Osteocyte (in vitro differentiated cells): Measurements from ENCODE around the gene ARPP21. TPM values are rescaled to one million over a fixed set of nuclear protein-coding genes. Genes with fewer than 3 reads are reported as not detected.

Experiments used
- DNase-seq: peaks from one replicate; pipeline ENCODE4 v3.0.0; 2021; ENCODE audit warnings: mixed read lengths; ENCODE audit not compliant: unreplicated experiment; ENCODE audit errors: extremely low spot score
- H3K27ac Mint-ChIP-seq: one replicate; pipeline ENCODE4 v1.8.0; 2021; ENCODE audit warnings: mild to moderate bottlenecking, mixed read lengths; ENCODE audit not compliant: unreplicated experiment
- H3K27me3 Mint-ChIP-seq: one replicate; pipeline ENCODE4 v1.8.0; 2021; ENCODE audit warnings: mixed read lengths; ENCODE audit not compliant: unreplicated experiment
- H3K36me3 Mint-ChIP-seq: one replicate; pipeline ENCODE4 v1.8.0; 2021; ENCODE audit warnings: mixed read lengths; ENCODE audit not compliant: unreplicated experiment
- H3K4me1 Mint-ChIP-seq: one replicate; pipeline ENCODE4 v1.8.0; 2021; ENCODE audit warnings: mixed read lengths; ENCODE audit not compliant: unreplicated experiment
- H3K4me3 Mint-ChIP-seq: one replicate; pipeline ENCODE4 v1.8.0; 2021; ENCODE audit warnings: mild to moderate bottlenecking, moderate library complexity, mixed read lengths; ENCODE audit not compliant: unreplicated experiment
- H3K9me3 Mint-ChIP-seq: one replicate; pipeline ENCODE4 v1.8.0; 2021; ENCODE audit warnings: mixed read lengths; ENCODE audit not compliant: unreplicated experiment
- CTCF ChIP-seq: fragments of 200-600 bp; sonication (generic); IDR thresholded peaks from 2 replicates; pipeline ENCODE4 v1.5.0; 2021; ENCODE audit warnings: antibody characterized with exemption, mild to moderate bottlenecking, moderate library complexity
- total RNA-seq: library from RNA; stranded (reverse); gene quantifications from 2 replicates; pipeline ENCODE4 v1.2.1, GENCODE V29; 2021

Gene ARPP21
- total RNA-seq, 1 donor from 2014 or later: 3.7 TPM

DNA sequence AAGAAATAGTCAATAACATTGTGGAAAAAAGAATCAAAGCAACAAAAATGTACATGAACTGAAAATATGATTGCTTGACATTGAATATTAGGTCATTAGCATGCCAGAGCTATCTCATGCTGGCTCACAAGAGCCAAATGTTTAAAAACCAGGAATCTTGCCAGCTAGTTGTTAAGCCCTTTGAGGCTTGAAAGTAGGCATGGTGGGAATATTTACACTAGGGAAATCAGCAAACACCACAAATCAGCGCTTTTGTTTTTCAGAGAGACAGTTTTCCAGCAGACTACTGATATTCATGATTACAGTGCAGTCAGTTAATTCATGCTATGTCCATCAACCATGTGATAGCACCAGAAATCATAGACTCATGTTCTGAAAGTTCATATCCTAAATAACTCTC, 144.8 kb downstream of the ARPP21 start:
- H3K27ac Mint-ChIP-seq: no peak overlapping the region
- no peak for TF ChIP-seq CTCF
- H3K36me3 Mint-ChIP-seq: no peaks in the 10 kb centered on the region
- no peak for DNase-seq
- H3K4me3 Mint-ChIP-seq: no peak overlapping the region
- H3K27me3 Mint-ChIP-seq: peaks cover 2% of the 10 kb centered on the region
- peaks cover 16% of the 10 kb centered on the region for H3K4me1 Mint-ChIP-seq
- no peaks in the 10 kb centered on the region for H3K9me3 Mint-ChIP-seq

GRCh38 chr3:35785234-35785888, 146.0 kb downstream of the ARPP21 start:
- no peaks in the 10 kb centered on the region for H3K36me3 Mint-ChIP-seq

GRCh38 chr3:35787936-35788335, 148.6 kb downstream of the ARPP21 start:
- no peaks in the 10 kb centered on the region for H3K9me3 Mint-ChIP-seq
- no peak overlapping the region for H3K27ac Mint-ChIP-seq
- peaks cover 7% of the 10 kb centered on the region for H3K4me1 Mint-ChIP-seq
- DNase-seq: no peak
- no peak overlapping the region for H3K4me3 Mint-ChIP-seq
- no peak for TF ChIP-seq CTCF
- no peaks in the 10 kb centered on the region for H3K36me3 Mint-ChIP-seq
- H3K27me3 Mint-ChIP-seq: no peaks in the 10 kb centered on the region

More at GRCh38 chr3:35785234-35785888, 146.0 kb downstream of the ARPP21 start:
- no peaks in the 10 kb centered on the region for H3K9me3 Mint-ChIP-seq
- no peak overlapping the region for H3K27ac Mint-ChIP-seq
- TF ChIP-seq CTCF: no peak
- H3K4me3 Mint-ChIP-seq: no peak overlapping the region
- no peak for DNase-seq
- H3K4me1 Mint-ChIP-seq: peaks cover 16% of the 10 kb centered on the region
- no peaks in the 10 kb centered on the region for H3K27me3 Mint-ChIP-seq

- TF ChIP-seq CTCF: no peak
- no peak overlapping the region for H3K4me3 Mint-ChIP-seq
- no peaks in the 10 kb centered on the region for H3K36me3 Mint-ChIP-seq
Observed at GRCh38 chr3:35789042-35789831, 149.9 kb downstream of the ARPP21 start.

DNA sequence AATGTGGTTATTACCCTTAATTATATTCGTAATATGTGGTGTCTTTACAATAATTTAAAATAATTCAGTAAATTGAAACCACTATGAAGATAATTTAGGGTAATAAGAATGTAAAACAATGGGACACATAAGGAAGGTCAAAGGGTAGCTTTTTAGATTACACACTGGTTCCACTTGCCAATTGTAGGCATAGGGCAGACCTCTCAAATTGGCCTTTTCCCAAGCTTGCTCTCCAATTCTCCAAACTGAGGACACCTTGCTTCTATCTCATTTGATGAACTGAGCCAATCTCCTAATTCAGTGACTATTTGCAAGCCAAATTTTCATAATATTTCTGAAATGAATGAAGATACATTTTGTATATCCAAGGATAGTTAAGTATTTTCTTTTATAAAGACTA, 151.4 kb downstream of the ARPP21 start:
- H3K4me1 Mint-ChIP-seq: peaks cover 23% of the 10 kb centered on the region
- no peak overlapping the region for H3K27ac Mint-ChIP-seq
- no peaks in the 10 kb centered on the region for H3K27me3 Mint-ChIP-seq
- DNase-seq: no peak
- no peak for TF ChIP-seq CTCF
- no peak overlapping the region for H3K4me3 Mint-ChIP-seq
- no peaks in the 10 kb centered on the region for H3K36me3 Mint-ChIP-seq
- H3K9me3 Mint-ChIP-seq: no peaks in the 10 kb centered on the region

More at GRCh38 chr3:35789042-35789831, 149.9 kb downstream of the ARPP21 start:
- Mint-ChIP-seq H3K4me1 (peaks cover 12% of the 10 kb centered on the region), H3K9me3 (no peaks in the 10 kb centered on the region), H3K27me3 (no peaks in the 10 kb centered on the region), H3K27ac (no peak overlapping the region)
- no peak for DNase-seq
